Measurements from ENCODE around the gene RAB42.
A peak's percentile ranks its signal among the peaks of the same experiment; 100 is the strongest.
"Not testable (repeated sequence)": the region's sequence is repeated elsewhere in the genome, so short reads cannot be mapped to it uniquely, and the experiment has no call there.

Gene RAB42, protein sequence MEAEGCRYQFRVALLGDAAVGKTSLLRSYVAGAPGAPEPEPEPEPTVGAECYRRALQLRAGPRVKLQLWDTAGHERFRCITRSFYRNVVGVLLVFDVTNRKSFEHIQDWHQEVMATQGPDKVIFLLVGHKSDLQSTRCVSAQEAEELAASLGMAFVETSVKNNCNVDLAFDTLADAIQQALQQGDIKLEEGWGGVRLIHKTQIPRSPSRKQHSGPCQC

DNA sequence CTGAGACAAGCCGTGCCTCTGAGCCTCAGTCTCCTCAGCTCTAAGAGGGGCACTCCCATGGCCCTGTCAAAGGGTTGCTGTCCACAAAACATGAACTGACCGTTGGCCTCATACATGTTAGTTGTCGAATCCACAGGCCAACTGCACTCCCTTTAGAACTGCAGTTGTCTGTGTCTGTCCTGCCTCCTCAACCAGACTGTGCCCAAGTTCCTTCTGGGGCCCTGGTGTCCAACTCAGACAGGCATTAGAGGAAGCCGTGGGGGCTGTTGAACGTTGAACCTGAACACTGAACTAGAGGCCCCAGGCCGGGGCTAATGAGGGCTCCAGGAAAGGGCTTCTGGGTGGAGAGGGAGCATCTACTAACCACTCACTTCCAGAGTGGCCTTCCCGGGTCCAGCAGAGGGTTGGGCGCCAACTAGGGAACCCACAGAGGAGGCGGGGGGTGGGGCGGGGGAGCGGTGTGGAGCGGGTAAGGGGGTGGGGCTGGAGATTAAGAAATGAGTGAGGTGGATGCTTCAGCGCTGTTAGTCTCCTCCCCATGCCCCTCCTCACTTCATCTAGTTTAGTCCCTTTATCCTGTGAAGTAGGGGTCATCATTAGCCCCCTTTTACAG is at the start of gene RAB42:
Gene RAB42 (plus strand): TSS at position 558 of the 613 bp plus-strand sequence. CDS start 247 bp downstream, outside the sequence.
- DNase-seq (ENCODE audit: low read depth in 1 of 2, low spot score in 1 of 2), result no peak

DNA sequence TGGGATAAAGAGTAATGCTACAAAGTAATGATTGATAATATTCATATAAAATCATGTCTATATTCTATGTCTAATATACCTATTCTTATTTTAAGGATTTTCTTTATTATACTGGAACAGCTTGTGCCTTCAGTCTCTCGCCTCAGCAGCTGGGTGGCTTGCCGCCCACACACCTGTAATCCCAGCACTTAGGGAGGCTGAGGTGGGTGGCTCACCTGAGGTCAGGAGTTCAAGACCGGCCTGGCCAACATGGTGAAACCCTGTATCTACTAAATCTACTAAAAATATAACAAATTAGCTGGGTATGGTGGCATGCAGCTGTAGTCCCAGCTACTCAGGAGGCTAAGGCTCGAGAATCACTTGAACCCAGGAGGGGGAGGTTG is 46.8 kb upstream of the RAB42 start:
- no peak for DNase-seq (ENCODE audit: low read depth in 1 of 2, low spot score in 1 of 2)

DNA sequence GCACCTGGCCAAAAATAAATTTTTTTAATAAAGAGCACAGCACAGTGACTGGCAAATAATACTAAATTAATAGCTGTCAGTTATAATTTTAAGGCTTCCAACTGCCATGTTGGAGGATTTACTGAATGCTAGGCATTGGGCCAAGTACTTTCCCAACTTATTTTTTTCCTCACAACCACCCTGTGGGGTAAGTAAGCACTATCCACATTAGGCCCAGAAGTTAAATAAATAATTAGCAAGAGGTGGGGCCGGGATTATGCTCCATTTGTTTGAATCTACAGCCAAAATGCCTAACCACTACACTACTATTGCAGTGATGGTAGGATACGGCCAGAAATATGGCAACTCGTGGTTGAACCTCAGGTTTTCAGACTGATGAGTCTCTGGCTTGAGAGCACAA is 43.7 kb upstream of the RAB42 start:
- no peak for DNase-seq (ENCODE audit: low read depth in 1 of 2, low spot score in 1 of 2)

DNA sequence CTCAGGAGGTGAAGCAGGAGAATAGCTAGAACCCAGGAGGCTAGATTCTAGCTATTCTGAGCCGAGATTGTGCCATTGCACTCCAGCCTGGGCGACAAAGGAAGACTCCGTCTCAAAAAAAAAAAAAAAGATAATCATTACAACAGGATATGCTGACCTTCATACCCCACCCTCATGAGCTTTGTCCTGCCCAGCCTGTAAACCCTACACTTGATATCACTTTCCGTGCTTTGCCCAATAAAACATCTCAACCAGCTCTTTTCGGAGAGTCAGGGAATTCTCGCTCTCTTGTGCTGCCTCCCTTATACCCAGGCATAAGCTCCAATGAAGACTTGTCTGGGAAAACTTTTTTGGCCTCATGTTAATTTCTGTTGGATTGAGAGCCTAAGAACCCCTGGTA is 40.7 kb upstream of the RAB42 start:
- DNase-seq (ENCODE audit: low read depth in 1 of 2, low spot score in 1 of 2), result no peak

DNA sequence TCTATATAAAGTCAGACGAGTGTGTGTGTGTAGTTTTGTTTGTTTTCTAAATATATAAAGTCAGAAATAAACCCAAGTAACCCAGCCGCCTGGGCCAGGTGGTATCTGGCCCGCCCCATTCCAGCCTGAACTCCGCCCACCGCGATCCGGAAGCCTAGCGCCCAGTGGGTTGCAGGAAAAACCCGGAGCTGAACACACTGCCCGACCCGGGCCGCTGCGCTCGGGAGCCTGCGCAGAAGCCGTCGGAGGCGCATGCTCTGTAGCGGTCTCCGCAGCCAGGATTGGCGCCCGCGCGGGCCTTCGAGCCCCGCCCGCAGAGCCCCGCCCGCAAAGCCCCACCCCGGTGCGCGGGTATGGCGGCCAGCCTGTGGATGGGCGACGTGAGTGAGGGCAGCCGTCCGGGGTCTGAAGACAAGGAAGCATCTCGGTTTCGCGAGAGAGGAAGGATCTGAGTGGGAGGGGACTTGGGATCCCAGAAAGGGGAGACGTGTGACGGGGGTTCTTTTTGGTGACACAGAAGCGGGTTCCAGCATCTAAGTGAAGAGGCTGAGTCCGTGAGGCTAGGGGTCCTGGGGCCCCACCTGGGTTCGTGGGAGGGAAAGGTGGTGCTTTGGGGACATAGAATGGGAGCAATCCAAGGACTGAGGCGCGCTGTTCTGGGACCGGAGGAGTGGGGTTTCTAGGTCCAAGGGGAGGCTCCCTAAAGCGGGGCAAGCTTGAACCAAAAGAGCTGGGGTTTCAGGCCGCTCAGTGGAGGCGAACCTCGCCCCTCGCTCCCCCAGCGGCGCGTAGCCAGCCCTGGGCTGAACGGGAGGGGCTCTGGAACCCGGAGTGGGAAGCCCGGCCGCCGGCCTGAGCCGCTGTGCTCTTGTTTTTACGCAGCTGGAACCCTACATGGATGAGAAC is 39.1 kb upstream of the RAB42 start, which contains the start of gene TRNAU1AP:
Gene TRNAU1AP (plus strand): TSS at position 328 of the 906 bp plus-strand sequence. CDS start 26 bp downstream, at position 354.
- peak; percentile 93 to 96 for DNase-seq (ENCODE audit: low read depth in 1 of 2, low spot score in 1 of 2)

DNA sequence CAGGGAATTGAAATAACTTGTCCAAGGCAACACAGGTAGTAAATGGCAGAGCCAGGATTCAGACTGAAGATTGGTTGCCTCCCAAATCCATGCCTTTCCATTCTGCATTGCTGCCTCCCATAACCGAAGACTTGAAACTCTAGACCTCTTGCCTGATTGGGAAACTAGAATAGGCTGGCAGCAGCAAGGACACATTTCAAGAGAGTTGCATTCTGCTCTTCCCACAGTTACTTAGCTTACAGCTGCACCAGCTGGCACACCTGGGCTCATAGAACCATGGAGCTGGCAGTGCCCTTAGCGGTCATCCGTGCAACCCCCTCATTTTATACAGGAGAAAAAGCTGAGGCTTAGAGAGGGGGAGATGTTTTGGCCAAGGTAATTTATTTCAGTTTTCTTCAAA is 31.2 kb upstream of the RAB42 start:
- DNase-seq (ENCODE audit: low read depth in 1 of 2, low spot score in 1 of 2), result no peak

DNA sequence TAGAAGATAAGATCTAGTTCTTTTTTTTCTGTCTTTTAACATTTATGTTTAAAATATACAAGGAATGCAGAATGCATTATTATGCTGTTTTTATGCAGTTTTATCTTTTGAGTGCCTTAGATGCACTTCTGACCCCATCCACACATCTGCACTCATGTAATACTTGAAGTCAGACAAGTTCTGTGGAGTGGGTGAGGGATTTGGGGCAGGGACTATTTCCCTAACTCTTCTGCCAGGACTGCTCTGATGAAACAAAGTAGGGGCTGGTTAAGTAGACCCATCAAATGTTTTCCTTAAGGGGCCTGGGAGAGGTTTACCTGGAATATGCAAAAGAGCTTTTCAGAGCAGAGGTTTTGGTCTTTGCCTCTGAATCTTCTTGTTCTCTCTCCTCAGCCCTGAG is 27.8 kb upstream of the RAB42 start:
- no peak for DNase-seq (ENCODE audit: low read depth in 1 of 2, low spot score in 1 of 2)

DNA sequence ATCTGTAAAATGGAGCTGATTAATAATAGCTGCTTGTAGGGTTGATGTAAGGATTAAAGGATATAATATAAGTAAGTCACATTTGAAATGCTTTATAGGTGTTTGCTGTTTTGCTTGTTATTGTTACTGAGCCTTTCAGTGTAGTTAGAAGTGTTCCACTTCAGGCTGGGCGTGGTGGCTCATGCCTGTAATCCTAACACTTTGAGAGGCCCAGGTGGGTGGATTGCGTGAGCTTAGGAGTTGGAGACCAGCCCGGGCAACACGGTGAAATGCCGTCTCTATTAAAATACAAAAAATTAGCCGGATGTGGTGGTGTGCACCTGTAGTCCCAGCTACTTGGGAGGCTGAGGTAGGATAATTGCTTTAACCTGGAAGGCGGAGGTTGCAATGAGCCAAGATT is 27.0 kb upstream of the RAB42 start:
- DNase-seq (ENCODE audit: low read depth in 1 of 2, low spot score in 1 of 2), result no peak

DNA sequence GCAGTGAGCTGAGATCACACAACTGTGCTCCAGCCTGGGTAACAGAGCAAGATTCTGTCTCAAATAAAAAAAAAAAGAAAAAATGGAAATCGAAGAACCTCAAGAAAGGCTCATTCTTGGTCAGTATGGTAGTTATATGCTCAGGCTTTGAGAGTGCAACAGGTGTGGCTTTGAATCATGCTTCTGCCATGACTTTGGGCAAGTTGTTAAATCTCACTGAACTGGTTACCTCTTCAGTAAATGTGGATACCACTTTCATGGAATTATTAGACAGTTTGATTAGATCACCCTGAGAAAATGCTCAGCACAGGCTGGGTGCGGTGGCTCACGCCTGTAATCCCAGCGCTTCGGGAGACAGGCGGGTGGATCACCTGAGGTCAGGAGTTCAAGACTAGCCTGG is 26.3 kb upstream of the RAB42 start:
- no peak for DNase-seq (ENCODE audit: low read depth in 1 of 2, low spot score in 1 of 2)

DNA sequence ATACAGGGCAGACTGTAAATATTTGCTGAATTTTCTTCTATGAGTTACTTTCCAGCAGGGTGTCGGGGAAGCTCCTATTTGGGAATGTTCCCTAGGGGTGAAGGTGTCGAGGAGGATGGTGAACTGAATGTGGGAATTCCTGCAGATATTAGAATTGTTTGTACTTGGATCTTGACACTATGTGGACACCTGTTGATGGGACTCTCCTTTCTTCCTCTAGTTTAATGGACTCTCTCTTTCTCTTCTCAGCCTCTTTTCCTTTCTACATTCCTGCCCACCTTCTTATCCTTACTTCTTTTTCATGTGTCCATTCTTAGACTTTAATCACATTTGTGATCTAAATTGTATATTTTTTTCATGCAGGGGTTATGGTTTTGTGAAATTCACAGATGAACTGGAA is 25.1 kb upstream of the RAB42 start:
- DNase-seq (ENCODE audit: low read depth in 1 of 2, low spot score in 1 of 2), result no peak

DNA sequence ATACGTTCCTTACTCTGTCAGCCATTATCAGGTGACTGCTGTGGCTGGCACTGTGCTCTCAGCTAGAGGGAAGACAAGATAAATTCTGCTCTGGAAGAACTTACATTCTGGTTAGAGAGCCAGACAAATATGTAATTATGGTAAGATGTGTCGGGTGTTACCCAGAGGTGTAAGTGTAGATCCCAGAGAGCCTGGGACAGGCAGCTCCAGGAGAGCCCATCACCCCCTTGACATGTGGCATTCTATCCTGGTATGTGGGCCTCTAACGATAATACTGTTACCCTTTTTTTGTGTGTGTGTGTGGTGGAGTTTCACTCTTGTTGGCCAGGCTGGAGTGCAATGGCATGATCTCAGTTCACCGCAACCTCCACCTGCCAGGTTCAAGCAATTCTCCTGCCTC is 20.2 kb upstream of the RAB42 start:
- no peak for DNase-seq (ENCODE audit: low read depth in 1 of 2, low spot score in 1 of 2)

DNA sequence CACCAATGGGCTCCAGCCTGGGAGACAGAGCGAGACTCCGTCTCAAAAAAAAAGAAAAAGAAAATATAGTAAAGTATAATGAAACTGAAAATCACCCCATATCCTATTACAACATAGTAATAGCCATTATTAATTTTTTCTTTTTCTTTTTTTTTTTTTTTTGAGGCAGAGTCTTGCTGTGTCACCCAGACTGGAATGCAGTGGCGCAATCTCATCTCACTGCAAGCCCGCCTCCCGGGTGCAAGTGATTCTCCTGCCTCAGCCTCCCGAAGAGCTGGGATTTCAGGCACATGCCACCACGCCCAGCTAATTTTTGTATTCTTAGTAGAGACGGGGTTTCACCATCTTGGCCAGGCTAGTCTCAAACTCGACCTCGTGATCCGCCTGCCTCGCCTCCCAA is 19.2 kb upstream of the RAB42 start:
- not testable (repeated sequence) for DNase-seq (ENCODE audit: low read depth in 1 of 2, low spot score in 1 of 2)

DNA sequence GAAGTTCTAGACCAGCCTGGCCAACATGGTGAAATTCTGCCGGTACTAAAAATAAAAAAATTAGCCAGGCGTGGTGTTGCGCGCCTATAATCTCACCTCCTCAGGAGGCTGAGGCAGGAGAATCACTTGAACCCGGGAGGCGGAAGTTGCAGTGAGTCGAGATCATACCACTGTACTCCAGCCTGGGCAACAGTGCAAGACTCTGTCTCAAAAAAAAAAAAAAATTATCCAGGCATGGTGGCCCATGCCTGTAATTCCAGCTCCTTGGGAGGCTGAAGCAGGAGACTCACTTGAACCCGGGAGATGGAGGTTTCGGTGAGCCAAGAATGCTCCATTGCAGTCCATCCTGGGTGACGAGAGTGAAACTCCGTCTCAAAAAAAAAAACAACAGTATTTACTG is 18.5 kb upstream of the RAB42 start:
- DNase-seq (ENCODE audit: low read depth in 1 of 2, low spot score in 1 of 2), result no peak

DNA sequence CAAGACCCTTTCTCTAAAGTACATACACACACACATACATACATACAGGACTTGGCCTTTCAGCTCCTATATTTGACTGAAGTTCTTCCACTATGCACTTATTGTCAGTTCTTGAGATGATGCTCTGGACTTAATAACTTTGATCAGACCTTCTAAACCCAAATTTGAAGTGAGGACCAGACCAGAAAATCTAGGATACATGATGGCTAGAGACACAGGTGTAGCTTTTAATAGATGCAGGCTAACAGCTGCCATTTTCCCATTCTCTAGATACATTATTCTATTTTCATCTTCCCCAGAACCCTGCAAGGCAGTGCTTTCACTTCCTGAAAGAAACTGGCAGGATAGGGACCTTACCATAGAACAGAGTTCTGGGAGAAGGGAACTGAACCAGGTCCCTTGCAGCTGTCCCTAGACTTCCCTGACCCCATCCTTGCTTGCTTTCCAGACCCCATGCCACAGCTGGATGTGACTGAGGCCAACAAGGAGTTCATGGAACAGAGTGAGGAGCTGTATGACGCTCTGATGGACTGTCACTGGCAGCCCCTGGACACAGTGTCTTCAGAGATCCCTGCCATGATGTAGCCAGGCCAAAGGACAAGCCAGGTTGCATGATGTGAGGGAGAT is 14.9 kb upstream of the RAB42 start:
- DNase-seq (ENCODE audit: low read depth in 1 of 2, low spot score in 1 of 2), result no peak

DNA sequence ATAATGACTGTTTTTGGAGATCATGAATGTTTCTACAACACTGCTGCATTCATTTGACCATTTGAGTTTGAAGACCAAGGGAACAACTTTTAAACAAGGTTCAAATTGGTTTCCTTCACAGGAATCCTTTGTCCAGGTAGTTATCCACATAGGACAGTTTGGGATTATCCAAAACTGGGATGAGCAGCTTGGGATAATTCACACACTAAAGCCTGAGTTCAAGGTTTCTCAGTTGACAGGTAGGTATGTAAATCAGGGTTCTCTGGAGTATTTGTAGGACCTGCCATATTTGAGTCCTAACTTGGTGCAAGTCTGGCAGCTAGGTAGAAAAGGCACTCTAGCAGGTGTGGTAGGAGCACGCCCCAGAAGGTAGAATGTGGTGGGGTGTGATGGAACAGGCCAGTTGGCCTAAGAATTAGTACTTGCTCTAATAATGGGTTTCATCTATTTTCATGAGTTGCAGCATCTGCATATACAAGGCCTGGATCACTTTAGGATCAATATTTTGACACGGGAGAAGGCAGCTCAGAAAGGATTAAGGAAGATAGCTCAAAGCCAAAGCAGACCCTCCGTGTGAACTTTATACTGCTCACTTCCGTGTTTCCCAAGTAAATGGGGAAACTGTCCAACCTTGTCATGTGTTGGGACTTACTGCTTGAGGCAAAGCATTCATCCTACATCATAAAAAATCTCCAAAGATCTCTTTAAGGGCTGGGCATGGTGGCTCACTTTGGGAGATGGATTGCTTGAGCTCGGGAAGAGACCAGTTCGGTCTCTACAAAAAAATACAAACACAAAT is 14.1 kb upstream of the RAB42 start:
- DNase-seq (ENCODE audit: low read depth in 1 of 2, low spot score in 1 of 2), result no peak

DNA sequence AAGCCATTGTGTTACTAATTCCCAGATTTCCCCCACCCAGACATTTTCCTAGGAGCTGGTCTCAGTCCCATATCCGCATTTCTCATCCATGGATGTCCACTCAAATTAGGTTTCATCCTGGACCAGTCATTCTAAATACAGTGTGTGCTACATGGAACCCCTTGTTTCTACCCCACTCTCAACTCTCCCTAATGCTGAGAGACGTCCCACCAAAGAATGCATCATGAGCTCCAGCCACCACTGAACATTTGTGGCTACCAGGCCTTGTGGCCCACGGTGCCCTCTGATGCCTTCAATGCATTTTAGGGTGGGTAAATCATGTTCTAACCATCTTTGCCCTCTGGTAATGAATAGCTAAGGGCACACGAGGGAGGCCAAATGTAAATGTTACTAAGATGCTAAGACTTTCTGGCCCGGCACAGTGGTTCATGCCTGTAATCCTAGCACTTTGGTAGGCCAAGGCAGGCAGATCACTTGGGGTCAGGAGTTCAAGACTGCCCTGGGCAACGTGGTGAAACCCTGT is 13.3 kb upstream of the RAB42 start:
- no peak for DNase-seq (ENCODE audit: low read depth in 1 of 2, low spot score in 1 of 2)

DNA sequence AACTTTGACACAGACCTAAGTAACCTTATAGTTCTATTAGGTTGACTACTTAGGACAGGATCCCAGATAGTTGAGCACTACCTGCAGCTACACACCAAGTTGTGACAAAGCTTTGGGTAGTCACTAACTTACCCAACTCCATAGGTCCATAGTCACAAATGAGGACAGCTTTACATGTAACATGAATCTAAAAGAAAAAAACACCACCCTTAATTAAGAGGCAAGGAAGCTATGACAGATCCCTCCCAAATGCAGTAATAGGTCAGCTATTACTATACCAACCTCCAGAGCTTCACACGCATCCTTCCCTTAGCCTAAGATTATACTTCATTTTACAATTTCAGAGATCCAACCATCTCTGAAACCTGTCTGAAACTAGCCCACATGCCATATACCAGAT is 12.7 kb upstream of the RAB42 start:
- no peak for DNase-seq (ENCODE audit: low read depth in 1 of 2, low spot score in 1 of 2)

DNA sequence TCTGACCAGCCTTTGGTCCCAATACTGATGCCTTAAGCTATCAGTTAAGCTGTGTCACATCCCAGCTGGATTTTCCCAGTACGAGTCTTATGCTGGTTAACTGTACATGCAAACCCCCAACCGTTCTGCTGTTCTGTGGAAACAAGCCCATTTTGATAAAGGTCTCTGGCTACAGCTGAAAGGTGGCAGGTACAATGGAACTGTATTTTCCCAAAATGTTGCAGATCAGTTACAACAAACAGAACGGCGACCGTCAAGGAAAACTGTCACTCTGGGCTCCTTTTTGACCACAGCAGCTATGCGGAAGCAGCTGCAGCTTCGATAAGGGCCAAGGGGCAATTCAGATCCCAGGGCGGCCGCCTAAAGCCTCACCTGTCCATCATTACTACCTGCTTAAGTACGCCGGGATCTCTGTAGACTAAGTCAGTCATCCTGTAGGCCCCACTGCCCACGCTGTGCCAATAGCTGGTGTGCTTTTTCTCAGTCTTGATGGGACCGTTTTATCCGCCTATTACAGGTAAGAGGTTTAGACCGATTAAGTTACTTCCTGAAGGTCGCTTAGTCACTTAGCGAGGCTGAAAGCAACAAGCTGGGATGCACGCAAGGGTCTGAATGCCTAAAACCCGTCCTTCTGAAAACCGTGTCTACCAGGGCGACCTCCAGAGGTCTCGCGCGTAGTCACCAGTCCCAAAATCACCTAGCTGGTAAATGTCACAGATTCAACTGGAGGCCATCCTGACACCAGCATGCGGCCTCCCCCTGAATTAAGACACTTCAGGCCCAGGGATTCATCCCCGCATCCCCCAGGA is 11.1 kb upstream of the RAB42 start:
- DNase-seq (ENCODE audit: low read depth in 1 of 2, low spot score in 1 of 2), result peak; percentile 28 to 44

DNA sequence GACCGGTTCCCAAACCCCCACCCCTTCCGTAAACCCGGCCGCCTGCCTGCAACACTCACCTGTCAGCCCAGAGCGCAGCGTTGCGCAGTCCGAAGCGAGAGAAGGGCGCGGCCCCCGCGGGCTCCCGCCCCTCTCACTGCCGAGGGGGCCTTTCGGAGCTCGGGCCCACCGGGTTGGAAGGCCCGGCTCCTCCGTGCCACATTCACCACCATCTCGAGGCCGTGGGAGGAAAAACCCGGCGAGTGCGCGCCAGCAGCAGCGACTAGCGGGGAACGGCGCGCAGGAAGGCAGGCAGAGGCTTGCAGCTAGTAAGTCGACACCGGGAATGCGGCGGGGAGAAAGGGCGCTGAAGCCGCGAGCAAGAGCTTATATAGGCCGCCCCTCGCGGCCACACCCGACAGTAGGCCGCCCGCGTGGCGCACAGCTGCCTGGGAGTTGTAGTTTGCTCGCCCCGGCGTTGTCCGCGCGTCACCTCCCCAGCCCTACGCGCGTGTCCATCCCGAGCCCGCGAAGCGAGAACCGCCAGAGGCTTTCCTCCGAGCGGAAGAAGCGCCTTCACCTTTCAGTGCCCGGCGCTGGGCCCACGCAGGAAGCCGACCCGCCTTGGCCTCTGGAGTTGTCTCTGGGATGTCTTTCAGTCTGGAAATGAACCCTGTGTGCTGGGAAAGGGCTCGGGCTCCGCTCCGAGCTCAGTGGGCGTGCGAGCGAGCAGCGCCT is 10.4 kb upstream of the RAB42 start:
- DNase-seq (ENCODE audit: low read depth in 1 of 2, low spot score in 1 of 2), result peak; percentile 89 to 91

All from activated T-helper 1 cell treated with anti-CD3 and anti-CD28 coated beads, Interleukin-2, amount 50 U/mL, for 16 hours (primary cell).